B cell (primary cell): ENCODE results near the gene TMEM131. TPM values are rescaled to one million over a fixed set of nuclear protein-coding genes. Genes with fewer than 3 reads are reported as not detected.
A peak's percentile ranks its signal among the peaks of the same experiment; 100 is the strongest.

ENCODE experiments used
- ATAC-seq: fragments of 200-7000 bp; cut with Tn5 transposase; one replicate; pipeline ENCODE4 v1.10.0; 2021; ENCODE audit warnings: low read depth, mild to moderate bottlenecking, moderate number of reproducible peaks, moderate library complexity
- CTCF ChIA-PET: fragments of 350-600 bp; sonication (Branson Sonifier 250); formaldehyde crosslinking; loops from one replicate; lab custom pipeline; 2021; ENCODE audit warnings: antibody characterized with exemption, inconsistent platforms; lab: Charles Lee
- POLR2A ChIA-PET: fragments of 350-600 bp; sonication (Branson Sonifier 250); formaldehyde crosslinking; loops from one replicate; lab custom pipeline; 2021; ENCODE audit warnings: antibody characterized with exemption; lab: Charles Lee
- DNase-seq: peaks from one replicate; pipeline ENCODE4 v3.0.0; 2013
- H2AFZ ChIP-seq: 2 replicates; pipeline ENCODE4 v1.6.1; 2012; ENCODE audit warnings: mild to moderate bottlenecking, low read depth, low read length; ENCODE audit not compliant: insufficient read depth, poor library complexity, severe bottlenecking
- H3K27ac ChIP-seq, 2 donors: 1 replicate in 1 of 2; 2 replicates in 1 of 2; pipeline ENCODE4 v1.5.1; 2012 to 2013; ENCODE audit warnings: low read length in 2 of 2, mild to moderate bottlenecking in 2 of 2, moderate library complexity in 1 of 2
- H3K27me3 ChIP-seq, 4 experiments: fragments of 200-600 bp in 1 of 4; sonication (generic) in 1 of 4; replicated peaks in 1 of 4; 1 replicate in 2 of 4; 2 replicates in 2 of 4; pipeline versions ENCODE4 v1.6.1 to v1.7.0; 2013 to 2016; ENCODE audit warnings: low read length in 3 of 4, mild to moderate bottlenecking in 2 of 4, mixed read lengths in 1 of 4, moderate library complexity in 1 of 4; ENCODE audit not compliant: insufficient read depth in 4 of 4, control insufficient read depth in 3 of 4; ENCODE audit errors: control extremely low read depth in 1 of 4
- H3K36me3 ChIP-seq, 2 experiments: replicated peaks in 1 of 2; 1 replicate in 1 of 2; 2 replicates in 1 of 2; pipeline versions ENCODE4 v1.6.1 to v1.7.1; 2013; ENCODE audit warnings: low read length in 1 of 2; ENCODE audit not compliant: insufficient read depth in 2 of 2, control insufficient read depth in 1 of 2; ENCODE audit errors: control extremely low read depth in 1 of 2, extremely low read depth in 1 of 2
- H3K4me1 ChIP-seq, 2 donors: fragments of 200-600 bp in 1 of 2; sonication (generic) in 1 of 2; 1 replicate in 1 of 2; 2 replicates in 1 of 2; pipeline versions ENCODE4 v1.5.1 to v1.6.1; 2013 to 2017; ENCODE audit warnings: low read length in 2 of 2; ENCODE audit not compliant: control insufficient read depth in 2 of 2, insufficient read depth in 2 of 2
- H3K4me2 ChIP-seq: replicated peaks from 2 replicates; pipeline ENCODE3; 2012; ENCODE audit warnings: mild to moderate bottlenecking, low read depth, low read length; ENCODE audit not compliant: poor library complexity, severe bottlenecking
- H3K4me3 ChIP-seq, 5 experiments: fragments of 200-600 bp in 1 of 5; sonication (generic) in 1 of 5; 1 replicate in 3 of 5; 2 replicates in 2 of 5; pipeline versions ENCODE4 v1.5.1 to v1.7.0; 2011 to 2016; ENCODE audit warnings: low read length in 4 of 5, mild to moderate bottlenecking in 4 of 5, low read depth in 2 of 5, control low read depth in 1 of 5, moderate library complexity in 1 of 5; ENCODE audit not compliant: insufficient read depth in 1 of 5; ENCODE audit errors: control extremely low read depth in 1 of 5, extremely low read depth in 1 of 5
- H3K79me2 ChIP-seq: fragments of 200-600 bp; sonication (generic); one replicate; pipeline ENCODE4 v1.6.0; 2016; ENCODE audit warnings: low read length; ENCODE audit not compliant: control insufficient read depth, insufficient read depth
- H3K9ac ChIP-seq: fragments of 200-600 bp; sonication (generic); 2 replicates; pipeline ENCODE4 v1.6.1; 2017; ENCODE audit warnings: mild to moderate bottlenecking, low read length, moderate library complexity
- H3K9me3 ChIP-seq, 3 donors: one replicate each; pipeline versions ENCODE4 v1.6.1 to v1.7.1; 2013; ENCODE audit warnings: low read length in 2 of 3; ENCODE audit not compliant: control insufficient read depth in 2 of 3, insufficient read depth in 1 of 3; ENCODE audit errors: control extremely low read depth in 1 of 3
- H4K20me1 ChIP-seq: 2 replicates; pipeline ENCODE4 v1.6.0; 2012; ENCODE audit warnings: mild to moderate bottlenecking, low read length; ENCODE audit not compliant: insufficient read depth, control insufficient read depth, poor library complexity, severe bottlenecking
- H3K27ac Mint-ChIP-seq: one replicate; pipeline ENCODE4 v1.8.0; 2021; ENCODE audit warnings: mixed read lengths
- H3K27me3 Mint-ChIP-seq: one replicate; pipeline ENCODE4 v1.8.0; 2021; ENCODE audit warnings: mixed read lengths
- H3K4me1 Mint-ChIP-seq: one replicate; pipeline ENCODE4 v1.8.0; 2021; ENCODE audit warnings: mixed read lengths
- H3K4me3 Mint-ChIP-seq: one replicate; pipeline ENCODE4 v1.8.0; 2021; ENCODE audit warnings: mixed read lengths
- H3K9me3 Mint-ChIP-seq: one replicate; pipeline ENCODE4 v1.8.0; 2022; ENCODE audit warnings: mixed read lengths; ENCODE audit not compliant: insufficient read depth
- EZH2 ChIP-seq: IDR thresholded peaks from 2 replicates; pipeline ENCODE4 v1.6.1; 2012; ENCODE audit warnings: borderline replicate concordance, low read depth, mild to moderate bottlenecking, moderate library complexity, low read length; ENCODE audit not compliant: insufficient read depth, poor library complexity, severe bottlenecking
- whole genome bisulfite sequencing: methylation state at CpG from one replicate; pipeline ENCODE4 v1.1.5; 2013; ENCODE audit warnings: missing lambda C conversion rate; ENCODE audit not compliant: insufficient coverage; 5-methylcytosine and 5-hydroxymethylcytosine counted together
- intact Hi-C: fragments of 100-400 bp; cut with micrococcal nuclease; formaldehyde crosslinking; loops from one replicate; pipeline ENCODE4 v1.10.0; 2022
- polyA plus RNA-seq: library from polyadenylated mRNA; depleted of rRNA; stranded (reverse); fragments of >200 nt; gene quantifications from 2 replicates; pipeline ENCODE4 v1.2.3, GENCODE V29; 2012
- total RNA-seq, 2 donors: library from RNA; stranded (reverse); fragments of 120-200 nt in 1 of 2; gene quantifications; 1 replicate in 1 of 2; 2 replicates in 1 of 2; pipeline versions ENCODE4 v1.2.3 to v1.2.4, GENCODE V29; 2013 to 2022
- TF ChIP-seq, protein P1 (sequence below): fragments of 200-600 bp; IDR thresholded peaks from one replicate; pipeline ENCODE4 v1.8.0; 2022; ENCODE audit warnings: antibody characterized with exemption, mild to moderate bottlenecking

Gene TMEM131
- total and polyA plus RNA-seq, 2 donors (not counting 1 experiment from before 2014, with no cell fraction given) = 24.3 to 101 TPM

DNA sequence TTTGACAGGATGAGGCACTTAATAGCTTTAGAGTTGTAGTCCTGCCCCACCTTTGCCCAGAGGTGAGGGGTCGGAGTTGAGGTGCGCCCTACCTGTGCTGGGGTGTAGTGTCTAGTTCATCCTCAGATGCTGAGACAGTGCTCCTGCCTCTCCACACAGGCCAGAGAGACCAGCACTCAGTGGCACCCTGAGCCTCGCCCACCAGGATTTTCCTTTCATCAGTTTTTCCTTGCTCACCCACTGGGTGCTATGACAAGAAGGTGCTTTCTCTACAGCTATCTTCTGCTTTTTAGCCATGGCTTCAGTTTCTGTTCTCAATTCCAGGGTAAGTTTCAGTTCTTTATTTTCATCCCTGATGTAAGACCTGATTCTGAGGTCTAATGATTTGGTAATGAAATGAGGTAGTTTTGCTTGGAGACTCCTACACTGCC is 16.8 kb upstream of the TMEM131 start:
- H3K27ac ChIP-seq = peak overlapping the region; percentile 90 to 94
- peaks cover 66% of the 10 kb centered on the region for H3K4me1 Mint-ChIP-seq
- no peak overlapping the region for H2AFZ ChIP-seq
- H4K20me1 ChIP-seq = no peaks in the 10 kb centered on the region
- peak overlapping the region; percentile 55 for H3K9ac ChIP-seq
- ATAC-seq = peak; percentile 86
- H3K4me3 ChIP-seq = peak overlapping the region in 4 of 5 experiments; percentile 9 to 55 (median 30)
- WGBS = 0% methylated on average over 2 of the region's 3 CpGs
- peak overlapping the region; percentile 98 for H3K27ac Mint-ChIP-seq
- H3K79me2 ChIP-seq = peaks cover 18% of the 10 kb centered on the region
- no peaks in the 10 kb centered on the region for H3K27me3 ChIP-seq
- H3K9me3 ChIP-seq = no peaks in the 10 kb centered on the region
- POLR2A ChIA-PET = interaction anchor here (0.7 to 2.5 kb wide), 7 partner anchors 10 to 142 kb away, joined by 3 to 16 read pairs (median 7); partner anchors contain the start of gene TMEM131
- no peak for TF ChIP-seq EZH2
- TF ChIP-seq, protein P1, sequence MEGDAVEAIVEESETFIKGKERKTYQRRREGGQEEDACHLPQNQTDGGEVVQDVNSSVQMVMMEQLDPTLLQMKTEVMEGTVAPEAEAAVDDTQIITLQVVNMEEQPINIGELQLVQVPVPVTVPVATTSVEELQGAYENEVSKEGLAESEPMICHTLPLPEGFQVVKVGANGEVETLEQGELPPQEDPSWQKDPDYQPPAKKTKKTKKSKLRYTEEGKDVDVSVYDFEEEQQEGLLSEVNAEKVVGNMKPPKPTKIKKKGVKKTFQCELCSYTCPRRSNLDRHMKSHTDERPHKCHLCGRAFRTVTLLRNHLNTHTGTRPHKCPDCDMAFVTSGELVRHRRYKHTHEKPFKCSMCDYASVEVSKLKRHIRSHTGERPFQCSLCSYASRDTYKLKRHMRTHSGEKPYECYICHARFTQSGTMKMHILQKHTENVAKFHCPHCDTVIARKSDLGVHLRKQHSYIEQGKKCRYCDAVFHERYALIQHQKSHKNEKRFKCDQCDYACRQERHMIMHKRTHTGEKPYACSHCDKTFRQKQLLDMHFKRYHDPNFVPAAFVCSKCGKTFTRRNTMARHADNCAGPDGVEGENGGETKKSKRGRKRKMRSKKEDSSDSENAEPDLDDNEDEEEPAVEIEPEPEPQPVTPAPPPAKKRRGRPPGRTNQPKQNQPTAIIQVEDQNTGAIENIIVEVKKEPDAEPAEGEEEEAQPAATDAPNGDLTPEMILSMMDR = no peak
- no peaks in the 10 kb centered on the region for H3K36me3 ChIP-seq
- DNase-seq = peak; percentile 91
- H3K27me3 Mint-ChIP-seq = no peaks in the 10 kb centered on the region
- H3K4me2 ChIP-seq = peak overlapping the region; percentile 81
- peaks cover 68 to 76% of the 10 kb centered on the region in 2 donors for H3K4me1 ChIP-seq
- CTCF ChIA-PET = interaction anchor here (0.8 to 1.5 kb wide), 7 partner anchors 11 to 206 kb away, joined by 3 to 11 read pairs (median 5); no protein-coding TSS in a partner anchor
- H3K4me3 Mint-ChIP-seq = peak overlapping the region; percentile 78
- H3K9me3 Mint-ChIP-seq = no peaks in the 10 kb centered on the region
- intact Hi-C loops = loop anchor here (1.0 to 5.0 kb wide), 7 partner anchors 15 to 365 kb away; partner anchors contain the start of genes COX5B, TMEM131 and VWA3B
